Measurements from ENCODE around the gene MZT2B. TPM values are rescaled to one million over a fixed set of nuclear protein-coding genes. Genes with fewer than 3 reads are reported as not detected.
"Not testable (repeated sequence)": the region's sequence is repeated elsewhere in the genome, so short reads cannot be mapped to it uniquely, and the experiment has no call there.

MZT2B gene
- total and polyA plus RNA-seq, 2 of the 8 experiments (the other 6 are each of a cell fraction or from before 2014, with no cell fraction given), result 90.3 to 151 TPM

- H4K91ac ChIP-seq (replicated peaks; ENCODE audit: insufficient read length, low read length); H2BK120ac ChIP-seq (replicated peaks; ENCODE audit: low read depth, low read length): not testable (repeated sequence)
Measured at GRCh38 chr2:130188958-130189357, 6.9 kb downstream of the MZT2B start.

More at GRCh38 chr2:130188958-130189357, 6.9 kb downstream of the MZT2B start:
- WGBS, 2 experiments (ENCODE audit: extremely low coverage in 1 of 2, insufficient coverage in 1 of 2, insufficient read length in 1 of 2, insufficient replicate concordance in 2 of 2, low coverage in 1 of 2, low lambda C conversion rate in 2 of 2, missing lambda C conversion rate in 1 of 2), result 100% methylated on average over 2 of the region's 4 CpGs; no CpG with 5 or more reads in 1 of the 2 experiments
- H3K4me3 ChIP-seq (ENCODE audit: extremely low read depth in 1 of 4, insufficient read depth in 2 of 4, low read depth in 3 of 4, low read length in 4 of 4); H2BK5ac ChIP-seq (ENCODE audit: low read depth, low read length); H3K9ac ChIP-seq (replicated peaks in 1 of 4; ENCODE audit: extremely low read depth in 1 of 4, low read depth in 3 of 4, low read length in 3 of 4); H2BK12ac ChIP-seq (ENCODE audit: low read depth, low read length); H3K79me1 ChIP-seq (ENCODE audit: low read depth, low read length); H3K23me2 ChIP-seq (ENCODE audit: low read depth, low read length); H2BK20ac ChIP-seq (ENCODE audit: low read length); H4K20me1 ChIP-seq (replicated peaks in 1 of 2; ENCODE audit: control insufficient read depth in 1 of 2, insufficient read depth in 2 of 2, low read length in 2 of 2); H4K5ac ChIP-seq (ENCODE audit: insufficient read length, low read depth, low read length); H4K8ac ChIP-seq (ENCODE audit: extremely low read depth, insufficient read depth, low read length); H3K23ac ChIP-seq (ENCODE audit: insufficient read length); H3K27ac ChIP-seq (ENCODE audit: low read depth, low read length); H3K27me3 ChIP-seq (replicated peaks in 1 of 4; ENCODE audit: control insufficient read depth in 3 of 4, extremely low read depth in 1 of 4, insufficient read depth in 3 of 4, low read length in 3 of 4); H3K4me1 ChIP-seq (replicated peaks in 1 of 4; ENCODE audit: control insufficient read depth in 3 of 4, insufficient read depth in 4 of 4, low read length in 3 of 4); H3K14ac ChIP-seq (ENCODE audit: insufficient read length); DNase-seq (ENCODE audit: low read depth in 1 of 2, low spot score in 2 of 2); H3K18ac ChIP-seq (ENCODE audit: extremely low read depth, low read length); CTCF ChIA-PET (ENCODE audit: partially characterized antibody); H2AFZ ChIP-seq (ENCODE audit: low read length); H3K56ac ChIP-seq (replicated peaks; ENCODE audit: insufficient read length, low read depth, low read length); H3K9me3 ChIP-seq (ENCODE audit: insufficient read depth in 2 of 2, low read depth in 1 of 2, low read length in 1 of 2); FAIRE-seq; H2BK15ac ChIP-seq (ENCODE audit: low read length); H2AK5ac ChIP-seq (ENCODE audit: low read depth, low read length); H3K79me2 ChIP-seq (ENCODE audit: control insufficient read depth in 1 of 2, insufficient read depth in 2 of 2, low read length in 2 of 2); H3K36me3 ChIP-seq (ENCODE audit: control insufficient read depth in 2 of 4, insufficient read depth in 4 of 4, low read length in 3 of 4); H3K4me2 ChIP-seq (ENCODE audit: insufficient read depth in 1 of 2, low read depth in 2 of 2, low read length in 2 of 2); H3K4ac ChIP-seq (replicated peaks; ENCODE audit: insufficient read length, low read depth, low read length): not testable (repeated sequence)
- POLR2A ChIA-PET (ENCODE audit: partially characterized antibody), result interaction anchor here (1.8 kb wide), 1 partner anchor 1298 kb away, joined by 3 read pairs; no protein-coding TSS in a partner anchor

Measured in H1 (cell line).